HepG2 (cell line): ENCODE measurements around the gene ZNF234. TPM values are rescaled to one million over a fixed set of nuclear protein-coding genes. Genes with fewer than 3 reads are reported as not detected.

Experiments used
- ATAC-seq: fragments of 200-7000 bp; cut with Tn5 transposase; 3 replicates; pipeline ENCODE4 v1.9.1; 2020; ENCODE audit warnings: mild to moderate bottlenecking, moderate library complexity
- BruUV-seq: library from RNA; stranded (reverse); fragments of 400-500 nt; replicated peaks from 2 replicates; lab custom pipeline; 2021; lab: Mats Ljungman, UMichigan
- CTCF ChIA-PET: fragments of 300-600 bp; formaldehyde crosslinking; extraction: SDS; loops from one replicate; lab custom pipeline; 2021; ENCODE audit warnings: low total read pairs, inconsistent platforms, low intra/inter-chr PET ratio; lab: Yijun Ruan, JAX
- POLR2A ChIA-PET: fragments of 350-600 bp; sonication (Branson Sonifier 250); formaldehyde crosslinking; loops from one replicate; lab custom pipeline; 2020; ENCODE audit warnings: antibody characterized with exemption, inconsistent platforms; lab: Yijun Ruan, JAX
- DNase-seq: peaks from one replicate; pipeline ENCODE4 v3.0.0-alpha.2; 2015; ENCODE audit warnings: low spot score
- FAIRE-seq: peaks from 3 replicates; lab custom pipeline; 2011; peaks lifted over from hg19 to GRCh38; lab: Jason Lieb, UNC
- H2AFZ ChIP-seq: one replicate; pipeline ENCODE4 v1.6.1; 2011; ENCODE audit warnings: low read length, inconsistent platforms
- H3K27ac ChIP-seq: fragments of 300-600 bp; 3 replicates; pipeline ENCODE4 v1.8.0; 2011; ENCODE audit warnings: mixed run types, mild to moderate bottlenecking, mixed read lengths, low read length, inconsistent platforms; ENCODE audit not compliant: insufficient read depth; ENCODE audit errors: extremely low read length
- H3K27me3 ChIP-seq, 2 experiments: fragments of 200-600 bp in 1 of 2; 2 replicates in 1 of 2; 3 replicates in 1 of 2; pipeline versions ENCODE4 v1.6.0 to v1.8.0; 2011; ENCODE audit warnings: low read length in 2 of 2, mild to moderate bottlenecking in 2 of 2, moderate library complexity in 2 of 2, inconsistent platforms in 1 of 2; ENCODE audit not compliant: insufficient read depth in 2 of 2, control insufficient read depth in 1 of 2
- H3K36me3 ChIP-seq, 2 experiments: fragments of 200-600 bp in 1 of 2; replicated peaks in 1 of 2; 2 replicates in 1 of 2; 3 replicates in 1 of 2; pipeline versions ENCODE4 v1.5.1 to v1.8.0; 2011; ENCODE audit warnings: low read length in 2 of 2, inconsistent platforms in 1 of 2; ENCODE audit not compliant: insufficient read depth in 2 of 2, control insufficient read depth in 1 of 2
- H3K4me1 ChIP-seq: 2 replicates; pipeline ENCODE4 v1.5.1; 2012; ENCODE audit warnings: low read length, inconsistent platforms; ENCODE audit not compliant: insufficient read depth
- H3K4me2 ChIP-seq: 2 replicates; pipeline ENCODE4 v1.6.0; 2011; ENCODE audit warnings: low read depth, low read length, inconsistent platforms
- H3K4me3 ChIP-seq, 3 experiments: fragments of 200-600 bp in 1 of 3; sonication (generic), shearing (Covaris generic) in 1 of 3; replicated peaks in 1 of 3; 2 replicates each; pipeline ENCODE4 v1.5.1; 2011 to 2016; ENCODE audit warnings: low read length in 3 of 3, inconsistent platforms in 2 of 3, low read depth in 2 of 3, mild to moderate bottlenecking in 2 of 3, control low read depth in 1 of 3, mixed read lengths in 1 of 3; ENCODE audit not compliant: insufficient read depth in 1 of 3
- H3K79me2 ChIP-seq: one replicate; pipeline ENCODE4 v1.6.1; 2011; ENCODE audit warnings: low read length, inconsistent platforms; ENCODE audit not compliant: insufficient read depth
- H3K9ac ChIP-seq: 2 replicates; pipeline ENCODE4 v1.6.0; 2011; ENCODE audit warnings: mild to moderate bottlenecking, low read depth, low read length, inconsistent platforms; ENCODE audit not compliant: insufficient read depth
- H3K9me3 ChIP-seq: 2 replicates; pipeline ENCODE4 v1.5.1; 2012; ENCODE audit warnings: mild to moderate bottlenecking, low read length
- H4K20me1 ChIP-seq: 2 replicates; pipeline ENCODE4 v1.6.0; 2011; ENCODE audit warnings: inconsistent platforms, mild to moderate bottlenecking, low read length, moderate library complexity; ENCODE audit not compliant: insufficient read depth
- ETV5 ChIP-seq: IDR thresholded peaks from 2 replicates; pipeline ENCODE4 v1.6.1; 2018; ENCODE audit warnings: missing biosample characterization, missing genetic modification reagents, inconsistent platforms, borderline replicate concordance
- GLI4 ChIP-seq: sonication (generic); formaldehyde crosslinking; IDR thresholded peaks from 2 replicates; pipeline ENCODE4 v1.5.1; 2020; ENCODE audit warnings: missing genetic modification reagents, mild to moderate bottlenecking, moderate library complexity, borderline replicate concordance
- NR2C2 ChIP-seq: sonication (generic); formaldehyde crosslinking; IDR thresholded peaks from 2 replicates; pipeline ENCODE4 v1.4.0; 2020; ENCODE audit warnings: missing genetic modification reagents, mild to moderate bottlenecking, moderate library complexity, borderline replicate concordance
- PLRG1 ChIP-seq: fragments of 450-650 bp; conservative IDR thresholded peaks from 2 replicates; pipeline ENCODE4 v1.6.1; 2016
- SRSF1 ChIP-seq: fragments of 200-400 bp; formaldehyde crosslinking; optimal IDR thresholded peaks from 2 replicates; pipeline ENCODE3; 2017; ENCODE audit warnings: mild to moderate bottlenecking, low read depth, low read length, moderate library complexity
- TOE1 ChIP-seq: sonication (generic); formaldehyde crosslinking; IDR thresholded peaks from 2 replicates; pipeline ENCODE4 v1.4.0; 2020; ENCODE audit warnings: mild to moderate bottlenecking, missing genetic modification reagents
- ZKSCAN5 ChIP-seq: sonication (generic); formaldehyde crosslinking; IDR thresholded peaks from 2 replicates; pipeline ENCODE4 v1.5.1; 2020; ENCODE audit warnings: mild to moderate bottlenecking, missing genetic modification reagents
- ZNF367 ChIP-seq: sonication (generic); formaldehyde crosslinking; IDR thresholded peaks from 2 replicates; pipeline ENCODE4 v1.4.0; 2020; ENCODE audit warnings: missing genetic modification reagents, borderline replicate concordance
- ZNF44 ChIP-seq: sonication (generic); formaldehyde crosslinking; IDR thresholded peaks from 2 replicates; pipeline ENCODE4 v1.5.1; 2020; ENCODE audit warnings: mild to moderate bottlenecking, missing genetic modification reagents
- ZNF496 ChIP-seq: sonication (generic); formaldehyde crosslinking; IDR thresholded peaks from 2 replicates; pipeline ENCODE4 v1.8.1; 2023; ENCODE audit warnings: mild to moderate bottlenecking, moderate library complexity, missing genetic modification reagents; ENCODE audit not compliant: insufficient replicate concordance
- ZNF557 ChIP-seq: sonication (generic); formaldehyde crosslinking; IDR thresholded peaks from 2 replicates; pipeline ENCODE4 v1.4.0; 2020; ENCODE audit warnings: missing genetic modification reagents
- ZNF558 ChIP-seq: sonication (generic); formaldehyde crosslinking; IDR thresholded peaks from 2 replicates; pipeline ENCODE4 v1.9.0; 2022; ENCODE audit warnings: mild to moderate bottlenecking, missing genetic modification reagents, borderline replicate concordance
- ZNF605 ChIP-seq: sonication (generic); formaldehyde crosslinking; IDR thresholded peaks from 2 replicates; pipeline ENCODE4 v1.8.0; 2022; ENCODE audit warnings: mild to moderate bottlenecking, missing genetic modification reagents
- ZNF766 ChIP-seq: sonication (generic); formaldehyde crosslinking; IDR thresholded peaks from 2 replicates; pipeline ENCODE4 v1.5.0; 2020; ENCODE audit warnings: missing genetic modification reagents, borderline replicate concordance
- WGBS: methylation state at CpG from one replicate; pipeline ENCODE4 v1.1.6; 2017; ENCODE audit warnings: low lambda C conversion rate; 5-methylcytosine and 5-hydroxymethylcytosine counted together
- in situ Hi-C: cut with HindIII; loops from 2 replicates; pipeline ENCODE4 v1.10.0; 2017; ENCODE audit warnings: low pct_unique_long_range_greater_than_20kb; ENCODE audit not compliant: extremely low pct_ligation_motif_present
- intact Hi-C: fragments of 100-400 bp; cut with micrococcal nuclease; formaldehyde crosslinking; loops from one replicate; pipeline ENCODE4 v1.10.0; 2022; ENCODE audit not compliant: unreplicated experiment
- polyA plus RNA-seq, 8 experiments: library from polyadenylated mRNA; depleted of rRNA in 3 of 8; stranded (reverse) in 7 of 8; unstranded in 1 of 8; fragments of >200 nt; fragmentation: Illumina TruSeq in 4 of 8; extraction: Trizol in 4 of 8; gene quantifications; 2 replicates each; pipeline versions ENCODE4 v1.2.1 to v1.2.3, GENCODE V29; 2011 to 2016; ENCODE audit warnings: low read depth in 4 of 8, missing spikeins in 1 of 8, mixed read lengths in 1 of 8; ENCODE audit not compliant: insufficient read depth in 1 of 8
- total RNA-seq, 5 experiments: library from RNA; depleted of rRNA; stranded (reverse); fragments of >200 nt; fragmentation: Illumina TruSeq; extraction: Trizol; gene quantifications; 2 replicates each; pipeline ENCODE4 v1.2.3, GENCODE V29; 2016; ENCODE audit warnings: low read depth in 1 of 5
- TF ChIP-seq, protein P1 (sequence below): sonication (generic); formaldehyde crosslinking; IDR thresholded peaks from 2 replicates; pipeline ENCODE4 v1.4.0; 2020; ENCODE audit warnings: mild to moderate bottlenecking, missing genetic modification reagents
- TF ChIP-seq, protein P2 (sequence below): IDR thresholded peaks from 2 replicates; pipeline ENCODE4 v1.6.1; 2012; ENCODE audit warnings: inconsistent platforms

The ZNF234 gene
- total and polyA plus RNA-seq, 2 of the 13 experiments (the other 11 are each of a cell fraction or from before 2014, with no cell fraction given) = 3.5 to 11.2 TPM

DNA sequence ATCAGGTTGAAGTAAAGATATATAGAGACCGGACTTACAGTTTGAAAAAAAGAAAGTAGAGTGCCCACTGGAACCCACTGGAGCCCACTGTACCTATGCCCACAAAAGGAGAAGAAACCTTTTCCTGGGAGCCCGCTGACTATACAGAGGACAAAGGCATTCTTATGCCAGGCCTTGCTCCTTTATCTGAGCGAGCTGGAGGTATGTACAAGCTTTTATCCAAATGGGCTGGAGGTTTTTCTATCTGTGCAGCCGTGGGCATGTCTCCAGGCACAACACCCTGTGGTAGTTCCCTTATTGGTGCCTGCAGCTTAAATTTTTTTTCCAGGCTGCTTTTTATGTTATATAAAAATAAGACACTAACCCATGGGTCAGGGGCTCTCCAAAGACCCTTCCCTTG lies 8.4 kb downstream of the ZNF234 start:
- Histone ChIP-seq H4K20me1 (no peaks in the 10 kb centered on the region), H3K4me1 (no peaks in the 10 kb centered on the region), H3K9me3 (no peaks in the 10 kb centered on the region), H2AFZ (no peak overlapping the region), H3K79me2 (no peaks in the 10 kb centered on the region), H3K27ac (no peak overlapping the region), H3K4me3 (no peak overlapping the region), H3K36me3 (peaks cover 13 to 38% of the 10 kb centered on the region in 2 experiments; a peak in 4 of 5 replicates), H3K4me2 (no peak overlapping the region), H3K27me3 (no peaks in the 10 kb centered on the region), H3K9ac (no peak overlapping the region)
- 97% methylated on average over 4 of the region's 4 CpGs for WGBS
- TSS peak; percentile 35 for BruUV-seq
- ChIA-PET POLR2A (no interaction called here), CTCF (no interaction called here)
- intact Hi-C loops = no loop called here
- TF ChIP-seq ZNF605 (CRISPR knock-in tag) (no peak), PLRG1 (no peak), ZNF367 (CRISPR knock-in tag) (no peak), NR2C2 (no peak), ZNF44 (CRISPR knock-in tag) (no peak), GLI4 (CRISPR knock-in tag) (no peak)
- ATAC-seq = no peak
- in situ Hi-C loops = no loop called here
- DNase-seq = no peak
- FAIRE-seq = no peak

DNA sequence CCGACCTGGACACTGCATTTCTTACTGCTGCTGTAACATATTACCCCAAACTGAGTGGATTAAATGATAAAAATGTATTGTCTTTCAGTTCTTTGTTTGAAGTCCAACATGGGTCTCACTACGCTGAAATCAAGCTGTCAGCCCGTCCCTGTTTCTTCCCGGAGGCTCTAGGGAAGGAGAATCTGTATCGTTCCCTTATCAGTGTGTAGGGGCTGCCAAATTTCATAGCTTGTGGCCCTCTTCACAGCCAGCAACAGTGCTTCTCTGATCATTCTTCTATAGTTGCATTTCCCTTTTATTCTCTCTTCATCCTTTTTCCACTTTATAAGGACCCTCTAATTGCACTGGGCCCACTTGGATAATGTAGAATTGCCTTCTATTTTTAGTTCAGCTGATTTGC lies 10.1 kb downstream of the ZNF234 start:
- in situ Hi-C loops = no loop called here
- Histone ChIP-seq H4K20me1 (no peaks in the 10 kb centered on the region), H3K9me3 (no peaks in the 10 kb centered on the region), H3K4me2 (no peak overlapping the region), H3K27ac (no peak overlapping the region), H3K4me1 (no peaks in the 10 kb centered on the region), H2AFZ (no peak overlapping the region), H3K4me3 (no peak overlapping the region), H3K27me3 (no peaks in the 10 kb centered on the region), H3K36me3 (peaks cover 13 to 38% of the 10 kb centered on the region in 2 experiments; a peak in 4 of 5 replicates), H3K9ac (no peak overlapping the region), H3K79me2 (no peaks in the 10 kb centered on the region)
- WGBS = 97% methylated on average over 5 of the region's 5 CpGs
- ChIA-PET CTCF (no interaction called here), POLR2A (no interaction called here)
- DNase-seq (no peak), FAIRE-seq (no peak), ATAC-seq (no peak)
- intact Hi-C loops = no loop called here
- BruUV-seq = no TSS peak
- TF ChIP-seq ZNF496 (CRISPR knock-in tag) (no peak), ZNF766 (CRISPR knock-in tag) (no peak), ZKSCAN5 (CRISPR knock-in tag) (no peak), ETV5 (CRISPR knock-in tag) (no peak), SRSF1 (no peak), ZNF558 (CRISPR knock-in tag) (no peak), ZNF557 (CRISPR knock-in tag) (no peak), TOE1 (CRISPR knock-in tag) (no peak)
- TF ChIP-seq, protein P1, sequence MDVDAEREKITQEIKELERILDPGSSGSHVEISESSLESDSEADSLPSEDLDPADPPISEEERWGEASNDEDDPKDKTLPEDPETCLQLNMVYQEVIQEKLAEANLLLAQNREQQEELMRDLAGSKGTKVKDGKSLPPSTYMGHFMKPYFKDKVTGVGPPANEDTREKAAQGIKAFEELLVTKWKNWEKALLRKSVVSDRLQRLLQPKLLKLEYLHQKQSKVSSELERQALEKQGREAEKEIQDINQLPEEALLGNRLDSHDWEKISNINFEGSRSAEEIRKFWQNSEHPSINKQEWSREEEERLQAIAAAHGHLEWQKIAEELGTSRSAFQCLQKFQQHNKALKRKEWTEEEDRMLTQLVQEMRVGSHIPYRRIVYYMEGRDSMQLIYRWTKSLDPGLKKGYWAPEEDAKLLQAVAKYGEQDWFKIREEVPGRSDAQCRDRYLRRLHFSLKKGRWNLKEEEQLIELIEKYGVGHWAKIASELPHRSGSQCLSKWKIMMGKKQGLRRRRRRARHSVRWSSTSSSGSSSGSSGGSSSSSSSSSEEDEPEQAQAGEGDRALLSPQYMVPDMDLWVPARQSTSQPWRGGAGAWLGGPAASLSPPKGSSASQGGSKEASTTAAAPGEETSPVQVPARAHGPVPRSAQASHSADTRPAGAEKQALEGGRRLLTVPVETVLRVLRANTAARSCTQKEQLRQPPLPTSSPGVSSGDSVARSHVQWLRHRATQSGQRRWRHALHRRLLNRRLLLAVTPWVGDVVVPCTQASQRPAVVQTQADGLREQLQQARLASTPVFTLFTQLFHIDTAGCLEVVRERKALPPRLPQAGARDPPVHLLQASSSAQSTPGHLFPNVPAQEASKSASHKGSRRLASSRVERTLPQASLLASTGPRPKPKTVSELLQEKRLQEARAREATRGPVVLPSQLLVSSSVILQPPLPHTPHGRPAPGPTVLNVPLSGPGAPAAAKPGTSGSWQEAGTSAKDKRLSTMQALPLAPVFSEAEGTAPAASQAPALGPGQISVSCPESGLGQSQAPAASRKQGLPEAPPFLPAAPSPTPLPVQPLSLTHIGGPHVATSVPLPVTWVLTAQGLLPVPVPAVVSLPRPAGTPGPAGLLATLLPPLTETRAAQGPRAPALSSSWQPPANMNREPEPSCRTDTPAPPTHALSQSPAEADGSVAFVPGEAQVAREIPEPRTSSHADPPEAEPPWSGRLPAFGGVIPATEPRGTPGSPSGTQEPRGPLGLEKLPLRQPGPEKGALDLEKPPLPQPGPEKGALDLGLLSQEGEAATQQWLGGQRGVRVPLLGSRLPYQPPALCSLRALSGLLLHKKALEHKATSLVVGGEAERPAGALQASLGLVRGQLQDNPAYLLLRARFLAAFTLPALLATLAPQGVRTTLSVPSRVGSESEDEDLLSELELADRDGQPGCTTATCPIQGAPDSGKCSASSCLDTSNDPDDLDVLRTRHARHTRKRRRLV (CRISPR knock-in tag) = no peak
- TF ChIP-seq, protein P2, sequence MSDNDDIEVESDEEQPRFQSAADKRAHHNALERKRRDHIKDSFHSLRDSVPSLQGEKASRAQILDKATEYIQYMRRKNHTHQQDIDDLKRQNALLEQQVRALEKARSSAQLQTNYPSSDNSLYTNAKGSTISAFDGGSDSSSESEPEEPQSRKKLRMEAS = no peak
